SW 1271 (cell line): Measurements from ENCODE around the gene SYNRG.
A peak's percentile ranks its signal among the peaks of the same experiment; 100 is the strongest.

Source experiments
- DNase-seq, 2 experiments: peaks; one replicate each; lab custom pipeline; 2025; lab: John Stamatoyannopoulos, UW

Gene SYNRG

DNA sequence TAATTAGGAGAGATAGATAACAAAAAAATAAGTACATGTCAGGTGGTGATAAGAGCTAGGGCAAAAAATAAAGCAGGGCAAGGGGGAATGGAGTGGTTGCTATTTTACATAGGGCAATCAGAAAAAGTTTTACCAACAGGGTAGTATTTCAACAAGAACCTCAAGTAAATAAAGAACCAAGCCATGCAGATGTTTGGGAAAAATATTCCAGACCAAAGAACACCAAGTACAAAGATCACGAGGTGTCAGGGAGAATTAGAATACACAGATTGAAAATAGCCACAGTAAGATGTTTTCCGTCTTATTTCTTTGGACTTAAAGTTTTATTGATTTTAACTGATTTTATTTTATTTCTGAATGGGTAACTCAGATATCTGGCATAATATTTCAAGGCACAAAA, 11.1 kb downstream of the SYNRG start:
- DNase-seq: no peak

DNA sequence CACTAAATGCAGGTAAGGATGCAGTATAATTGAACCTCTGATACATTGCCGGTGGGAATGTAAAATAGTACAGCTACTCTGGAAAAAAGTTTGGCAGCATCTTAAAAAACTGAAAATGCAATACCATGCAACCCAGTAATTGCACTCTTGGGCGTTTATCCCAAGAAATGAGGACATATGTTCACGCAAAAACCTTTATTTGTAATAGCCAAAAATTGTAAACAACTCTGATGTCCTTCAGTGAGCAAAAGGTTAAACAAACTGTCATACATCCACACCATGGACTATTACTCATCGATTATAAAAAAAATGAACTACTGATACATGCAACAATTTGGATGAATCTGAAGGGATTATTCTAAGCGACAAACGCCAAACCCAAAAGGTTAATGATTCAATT, 16.9 kb downstream of the SYNRG start:
- no peak for DNase-seq

DNA sequence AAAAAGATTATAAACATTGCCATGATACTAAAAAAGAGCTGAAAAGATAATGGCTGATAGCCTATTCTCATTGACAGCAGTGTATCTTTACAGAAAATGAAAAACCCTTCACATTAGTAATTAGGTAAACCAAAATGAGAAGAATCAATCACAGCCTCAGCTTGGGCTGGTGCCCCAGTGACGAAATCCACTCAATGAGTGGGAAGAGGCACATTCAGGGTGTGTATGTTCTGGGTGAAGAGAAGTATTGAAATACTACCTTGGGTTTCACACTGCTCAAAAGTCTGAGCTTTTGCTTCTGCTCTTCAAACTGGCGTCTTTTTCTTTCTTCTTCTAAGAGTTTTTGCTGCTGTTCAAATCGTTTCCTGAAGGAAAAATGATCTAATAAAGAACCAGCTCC, 24.2 kb downstream of the SYNRG start:
- no peak for DNase-seq

DNA sequence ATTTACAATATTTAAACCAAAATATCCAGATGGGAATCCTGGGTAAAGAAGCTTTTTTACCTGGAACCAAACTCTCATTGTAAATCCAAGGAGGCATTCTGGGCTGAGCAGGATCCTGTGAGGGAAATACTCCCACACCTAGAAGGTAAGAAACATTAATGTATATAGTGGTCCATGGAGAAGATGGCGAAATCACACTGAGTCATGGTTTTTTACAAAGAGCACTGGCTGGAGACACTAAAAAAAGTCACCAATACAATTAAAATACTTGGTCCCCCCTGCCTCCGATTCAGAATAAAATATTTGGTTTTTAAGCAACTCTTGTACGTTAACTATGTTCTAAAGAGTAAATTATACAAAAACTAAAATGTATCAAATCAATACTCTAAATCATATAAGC, 32.9 kb downstream of the SYNRG start:
- DNase-seq: no peak

DNA sequence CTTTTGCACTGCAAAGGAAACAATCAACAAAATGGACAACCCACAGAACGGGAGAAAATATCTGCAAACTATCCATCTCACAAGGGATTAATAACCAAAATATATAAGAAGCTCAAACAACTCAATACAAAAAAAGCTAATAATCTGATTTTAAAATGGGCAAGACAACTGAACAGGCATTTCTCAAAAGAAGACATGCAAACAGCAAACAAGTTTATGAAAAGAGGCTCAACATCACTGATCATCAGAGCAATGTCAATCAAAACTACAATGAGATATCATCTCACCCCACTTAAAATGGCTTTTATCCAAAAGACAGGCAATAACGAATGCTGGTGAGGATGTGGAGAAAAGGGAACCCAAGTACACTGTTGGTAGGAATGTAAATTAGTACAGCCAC, 34.8 kb downstream of the SYNRG start:
- no peak for DNase-seq

DNA sequence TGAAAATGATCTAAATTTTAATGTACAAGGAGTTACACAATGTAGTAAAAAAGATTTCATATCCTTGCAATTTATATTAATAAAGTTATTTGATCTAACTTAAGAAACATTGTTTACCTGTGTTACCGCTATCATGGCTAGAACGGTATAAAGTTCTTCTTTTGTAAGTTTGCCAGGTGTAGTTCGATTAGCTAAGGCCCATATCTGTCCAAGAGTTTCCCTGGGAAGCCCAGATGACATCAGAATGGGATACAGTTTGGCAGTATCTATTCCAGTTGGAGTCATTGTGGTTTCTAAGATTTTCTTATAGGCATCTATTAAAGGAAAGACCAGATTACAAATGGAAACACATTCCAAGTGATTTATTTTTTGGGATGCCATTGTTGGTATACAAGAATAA, 37.5 kb downstream of the SYNRG start:
- no peak for DNase-seq

DNA sequence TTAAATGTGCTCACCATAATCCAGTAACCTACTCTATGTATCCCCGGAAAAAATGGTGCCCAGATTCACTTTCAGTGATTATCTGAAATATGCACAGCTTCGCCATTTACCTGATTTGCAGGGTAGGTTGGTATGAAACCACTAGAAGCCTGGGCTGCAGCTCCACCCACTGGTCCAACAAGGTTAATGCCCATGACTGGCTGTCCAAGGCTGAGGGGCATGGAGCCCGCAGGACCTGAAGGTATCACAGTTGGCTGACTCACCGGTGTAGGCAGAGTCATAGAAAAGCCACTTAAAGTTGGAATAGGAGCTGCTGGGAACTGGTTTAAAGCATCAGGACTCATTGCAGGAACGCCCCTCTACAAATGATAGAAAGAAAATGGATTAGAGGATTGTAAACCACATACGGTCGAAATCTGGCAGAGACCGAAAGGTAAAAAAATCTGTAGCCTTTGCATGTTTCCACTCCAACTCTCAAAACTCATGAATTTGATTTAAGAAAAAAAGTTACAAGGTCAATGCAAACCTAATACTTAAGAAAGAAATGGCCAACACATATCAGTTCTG, 38.6 kb downstream of the SYNRG start:
- DNase-seq: peak in 1 of 2 experiments; percentile 54

DNA sequence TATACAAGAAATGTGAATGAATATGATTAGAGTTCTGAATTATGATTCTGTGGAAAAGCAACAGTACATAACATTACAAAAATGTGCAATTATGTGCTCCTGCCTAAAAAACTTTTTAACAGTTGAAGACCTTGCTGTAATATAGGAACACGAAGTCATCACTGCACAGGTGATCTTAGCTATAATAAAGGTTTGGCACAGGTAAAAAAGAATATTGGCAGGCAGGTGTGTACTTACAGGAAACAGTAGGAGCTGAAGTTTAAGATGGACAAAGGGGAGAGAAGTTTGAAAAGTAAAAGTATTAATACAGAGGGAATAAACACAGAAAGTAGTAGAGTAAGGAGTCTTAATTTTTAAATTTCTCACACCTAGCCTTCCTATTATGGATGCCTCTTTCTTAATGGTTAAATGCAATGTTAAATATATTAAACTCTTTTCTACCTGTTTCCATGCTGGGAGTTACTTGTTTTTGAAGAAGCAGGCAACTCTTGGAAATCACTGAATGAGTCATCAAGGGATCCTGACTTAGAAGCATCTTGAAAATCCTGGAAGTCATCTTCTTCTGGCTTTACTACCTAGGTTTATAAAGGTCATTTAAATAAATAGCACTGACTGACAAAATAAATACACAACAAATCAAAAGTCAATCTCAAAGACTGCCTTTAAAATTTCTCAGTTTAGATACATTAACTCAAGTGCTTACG, 40.7 kb downstream of the SYNRG start:
- DNase-seq: no peak

DNA sequence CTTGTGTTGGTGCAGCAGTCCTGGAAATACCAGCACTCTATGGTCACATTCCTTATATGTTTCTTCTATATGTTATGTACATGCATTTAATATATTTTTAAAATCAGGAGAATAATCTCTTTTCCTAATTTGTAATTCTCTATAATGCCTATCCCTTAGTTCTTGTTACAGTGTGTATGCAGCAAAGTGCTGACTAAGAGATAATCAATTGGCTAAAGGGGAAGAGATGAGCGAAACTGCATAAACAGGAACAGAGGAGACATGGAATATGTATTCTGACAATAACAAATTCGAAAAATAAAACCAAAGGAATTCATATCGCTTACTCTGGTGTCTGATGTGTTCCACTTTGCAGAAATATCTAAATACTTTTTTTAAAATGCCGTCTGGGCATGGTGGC, 41.7 kb downstream of the SYNRG start:
- DNase-seq: no peak

DNA sequence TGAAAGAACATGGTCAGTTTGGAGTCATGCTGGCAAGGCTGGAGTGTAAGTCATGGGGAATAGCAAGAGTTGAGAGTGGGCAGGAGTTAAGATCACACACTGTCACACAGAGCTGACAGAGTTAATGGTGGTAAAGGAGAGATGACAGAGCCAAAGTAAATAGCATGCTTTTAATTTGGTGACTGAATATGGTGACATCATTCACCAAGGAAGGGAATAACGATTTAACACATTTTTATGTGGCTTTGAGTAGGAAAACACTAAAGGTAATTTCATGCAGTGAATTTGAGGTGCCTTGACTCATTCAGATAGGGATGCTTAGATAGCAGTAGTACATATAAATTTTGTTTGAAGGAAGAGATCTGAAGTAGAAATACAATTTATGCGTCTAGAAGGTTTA, 42.1 kb downstream of the SYNRG start:
- no peak for DNase-seq

DNA sequence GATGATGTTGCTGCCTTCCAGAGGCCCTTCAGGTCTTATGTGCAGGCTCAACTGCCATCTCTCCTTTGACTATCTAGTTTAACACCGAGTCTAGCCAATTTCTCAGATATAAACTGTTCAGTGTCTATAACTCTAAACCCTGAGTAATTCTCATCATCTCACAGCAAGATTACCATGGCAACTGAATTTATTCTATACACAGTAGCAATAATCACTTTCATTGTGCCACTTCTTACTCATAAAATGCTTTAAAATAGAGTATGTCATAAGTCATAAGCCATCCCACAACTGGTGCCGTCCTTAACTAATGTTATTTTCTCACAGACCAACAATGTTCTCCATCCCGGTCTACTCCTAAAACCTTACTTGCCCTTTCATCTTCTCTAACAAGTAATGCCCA, 45.0 kb downstream of the SYNRG start:
- DNase-seq: no peak

DNA sequence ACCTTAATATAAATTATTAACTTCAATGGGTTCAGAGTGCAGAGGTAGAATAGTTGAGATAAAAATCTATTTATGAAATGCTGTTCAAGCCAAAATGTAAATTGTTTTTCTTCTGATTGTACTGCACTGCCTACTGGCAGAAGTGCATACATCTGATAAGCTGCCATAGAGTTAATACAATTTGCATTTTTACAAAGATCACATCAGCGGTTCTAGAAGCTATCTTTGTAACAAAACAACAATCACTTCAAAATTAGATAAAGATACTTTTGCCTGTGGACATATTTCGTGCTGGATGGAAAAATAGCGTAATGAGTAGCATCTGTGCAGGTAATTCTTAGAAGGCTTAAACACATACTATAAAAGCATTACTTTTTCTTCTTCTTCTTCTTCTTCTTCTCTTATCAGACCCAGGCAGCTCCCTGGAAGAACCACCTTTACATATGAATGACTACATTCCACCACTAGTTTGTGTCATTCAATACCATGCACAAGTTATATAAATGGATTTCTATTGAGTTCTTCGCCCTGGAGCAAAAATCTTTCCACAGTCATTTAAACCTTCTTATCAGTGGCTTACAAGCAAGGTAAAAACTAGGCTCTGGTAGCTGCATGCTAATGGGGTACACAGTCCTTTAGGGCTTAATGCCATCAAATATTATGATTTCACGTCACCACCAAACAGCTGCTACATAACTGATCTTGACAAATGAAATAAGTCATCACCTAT, 47.0 kb downstream of the SYNRG start:
- no peak for DNase-seq

DNA sequence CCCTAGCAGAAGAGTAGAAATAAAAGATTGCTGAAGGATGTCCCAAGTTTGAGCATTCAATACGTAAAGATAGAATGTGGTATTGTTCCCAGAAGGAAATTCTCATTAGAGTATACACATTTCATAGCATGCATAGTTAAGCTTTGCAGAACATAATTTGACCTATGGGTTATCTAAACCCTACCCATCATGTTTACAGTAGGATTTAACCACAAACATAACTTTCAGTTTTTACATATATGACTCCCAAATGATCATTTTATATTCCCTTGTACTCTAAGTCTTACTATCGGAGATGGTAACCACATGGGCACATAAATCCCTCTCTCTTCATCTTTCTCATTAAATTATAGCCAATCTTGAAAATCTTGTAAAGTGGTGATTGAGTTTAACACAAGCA, 50.9 kb downstream of the SYNRG start:
- DNase-seq: no peak

DNA sequence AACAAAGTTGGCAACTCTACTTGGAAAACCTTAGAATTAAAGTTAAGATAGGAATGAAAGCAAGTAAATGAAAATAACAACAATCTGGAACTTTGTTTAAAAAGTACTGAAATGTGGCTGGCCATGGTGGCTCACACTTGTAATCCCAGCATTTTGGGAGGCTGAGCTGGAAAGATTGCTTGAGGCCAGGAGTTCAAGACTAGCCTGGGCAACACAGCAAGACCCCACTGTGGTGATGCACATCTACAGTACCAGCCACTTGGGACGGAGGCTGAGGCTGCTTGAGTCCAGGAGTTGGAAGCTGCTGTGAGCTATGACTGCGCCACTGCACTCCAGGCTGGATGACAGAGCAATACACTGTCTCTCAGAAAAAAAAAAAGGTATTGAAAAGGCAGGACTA, 51.7 kb downstream of the SYNRG start:
- no peak for DNase-seq

DNA sequence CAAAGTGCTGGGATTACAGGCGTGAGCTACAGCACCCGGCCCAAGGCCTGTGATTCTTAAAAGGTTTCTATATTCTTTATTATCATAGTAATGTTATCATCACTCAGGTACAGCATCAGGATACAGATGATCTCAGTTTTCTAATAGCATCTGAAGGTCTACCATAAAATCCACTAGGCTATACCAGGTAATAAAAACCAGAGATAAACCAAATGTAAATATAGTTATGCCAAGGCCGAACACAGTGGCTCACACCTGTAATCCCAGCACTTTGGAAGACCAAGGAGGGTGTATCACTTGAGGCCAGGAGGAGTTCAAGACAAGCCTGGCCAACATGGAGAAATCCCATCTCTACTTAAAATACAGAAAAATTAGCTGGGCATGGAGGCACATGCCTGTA, 53.8 kb downstream of the SYNRG start:
- no peak for DNase-seq

DNA sequence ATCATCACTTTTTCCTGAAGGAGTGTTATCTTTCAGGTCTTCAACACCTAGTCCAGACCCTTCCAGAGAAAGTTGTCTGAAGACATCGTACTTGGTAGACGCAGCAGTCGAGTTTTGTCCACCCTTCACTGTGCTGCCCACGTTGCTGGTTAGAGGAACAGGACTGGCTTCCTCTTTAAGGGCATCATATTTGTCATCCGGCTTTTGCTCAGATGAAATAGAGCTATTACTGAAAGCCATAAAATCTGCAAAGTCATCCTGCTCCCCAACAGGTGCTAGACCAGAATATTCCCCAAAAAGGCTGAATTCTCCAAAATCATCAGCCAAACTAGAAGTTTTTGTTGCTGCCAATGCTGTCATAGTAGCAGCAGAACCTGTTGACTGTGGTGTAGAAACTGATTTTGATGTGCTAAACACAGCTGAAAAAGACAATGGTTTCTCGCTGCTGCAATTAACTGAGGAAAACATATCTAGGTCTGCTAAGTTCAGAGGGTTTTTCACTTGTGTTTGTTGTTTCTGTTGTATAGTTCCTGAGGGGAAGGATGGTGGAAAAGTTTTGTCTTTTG, 55.7 kb downstream of the SYNRG start:
- DNase-seq: no peak

DNA sequence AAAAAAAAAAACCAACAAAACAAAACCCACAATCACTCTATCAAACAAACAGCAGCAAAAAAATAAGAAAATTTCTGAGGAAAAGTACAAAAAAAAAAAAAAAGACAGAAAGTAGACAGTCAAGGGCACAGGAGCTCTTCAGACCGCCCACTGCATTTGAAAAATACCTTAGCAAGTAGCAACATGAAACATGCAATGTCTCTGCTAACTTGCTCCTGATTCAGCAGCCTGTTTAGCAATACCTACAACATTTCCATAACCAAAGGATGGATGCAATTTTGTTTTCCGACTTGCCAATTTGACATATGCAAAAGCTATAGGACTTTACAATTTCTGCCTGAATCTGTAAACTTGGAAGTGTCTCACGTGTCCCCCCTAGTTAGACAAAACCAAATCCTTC, 57.4 kb downstream of the SYNRG start:
- no peak for DNase-seq

DNA sequence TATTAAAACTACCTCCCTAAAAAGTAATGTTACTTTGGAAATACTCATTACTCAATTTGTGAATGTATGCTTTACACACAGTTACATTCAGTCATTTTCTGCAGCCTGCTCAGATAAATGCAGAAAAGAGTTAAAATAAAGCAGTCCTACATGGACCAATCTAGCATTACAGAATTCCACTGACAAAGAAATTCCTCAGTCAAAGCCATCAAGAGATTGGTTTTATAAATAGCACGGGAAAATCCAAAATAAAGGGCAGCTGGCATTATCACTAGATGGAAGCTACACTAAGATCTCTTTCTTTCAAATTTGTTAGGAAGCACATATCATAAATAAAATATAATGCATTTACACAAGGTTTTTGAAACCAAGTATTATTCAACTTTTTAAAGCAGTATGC, 61.2 kb downstream of the SYNRG start:
- DNase-seq: no peak

DNA sequence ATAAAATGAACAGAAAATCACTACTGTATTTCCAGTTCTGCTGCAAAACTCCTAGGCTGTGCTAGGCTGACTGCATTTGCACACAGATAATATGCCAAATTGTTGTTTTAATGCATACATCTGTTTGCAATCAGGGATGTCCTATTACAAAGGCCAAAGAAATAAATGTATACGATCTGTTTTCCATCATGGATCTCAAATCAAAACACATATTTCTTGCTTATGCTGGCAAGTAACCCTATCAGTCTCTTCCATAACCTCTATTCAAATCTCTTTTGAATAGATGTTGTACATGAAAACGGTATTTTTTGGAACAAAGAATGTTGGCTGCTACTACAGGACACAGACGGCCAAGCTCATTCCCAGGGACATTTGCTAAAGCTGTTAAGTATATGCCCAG, 62.9 kb downstream of the SYNRG start:
- DNase-seq: no peak

DNA sequence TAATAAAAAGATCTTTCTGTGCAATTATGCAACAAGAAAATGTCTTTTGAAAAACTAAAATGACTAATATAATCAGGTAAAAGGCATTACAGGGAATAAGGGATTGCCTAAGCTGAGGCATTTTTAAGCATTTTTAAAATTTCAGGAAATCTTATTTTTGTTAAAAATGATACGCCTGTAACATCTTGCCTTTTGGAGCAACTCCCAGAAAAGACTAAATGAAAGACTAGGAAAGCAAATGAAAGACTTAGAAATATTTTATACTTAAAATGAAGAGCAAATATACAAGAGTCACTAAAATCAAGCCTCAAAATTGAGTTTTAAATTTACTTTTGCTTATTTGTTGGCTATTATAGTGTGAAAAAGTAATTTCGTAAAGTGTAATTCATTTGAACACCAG, 63.7 kb downstream of the SYNRG start:
- no peak for DNase-seq

DNA sequence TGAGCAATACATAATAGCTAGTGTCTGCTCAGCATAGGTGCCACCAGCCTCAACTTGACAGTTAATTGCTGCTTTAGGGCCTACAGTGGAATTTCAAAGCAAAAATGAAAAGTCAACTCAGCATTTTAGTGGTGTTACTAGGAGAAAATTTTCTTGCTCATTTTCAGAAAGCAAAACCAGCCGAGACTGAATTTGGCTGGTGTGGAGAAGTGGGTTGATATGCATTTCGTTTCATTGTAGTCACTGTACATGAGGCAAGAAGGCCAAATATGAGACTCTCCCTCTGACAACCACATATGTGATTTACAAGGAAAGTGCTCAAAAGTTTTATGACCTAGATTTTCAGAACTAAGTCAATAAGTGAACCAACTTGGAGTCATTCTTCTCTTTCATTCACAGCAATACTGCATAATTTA, 65.6 kb downstream of the SYNRG start:
- DNase-seq: no peak

DNA sequence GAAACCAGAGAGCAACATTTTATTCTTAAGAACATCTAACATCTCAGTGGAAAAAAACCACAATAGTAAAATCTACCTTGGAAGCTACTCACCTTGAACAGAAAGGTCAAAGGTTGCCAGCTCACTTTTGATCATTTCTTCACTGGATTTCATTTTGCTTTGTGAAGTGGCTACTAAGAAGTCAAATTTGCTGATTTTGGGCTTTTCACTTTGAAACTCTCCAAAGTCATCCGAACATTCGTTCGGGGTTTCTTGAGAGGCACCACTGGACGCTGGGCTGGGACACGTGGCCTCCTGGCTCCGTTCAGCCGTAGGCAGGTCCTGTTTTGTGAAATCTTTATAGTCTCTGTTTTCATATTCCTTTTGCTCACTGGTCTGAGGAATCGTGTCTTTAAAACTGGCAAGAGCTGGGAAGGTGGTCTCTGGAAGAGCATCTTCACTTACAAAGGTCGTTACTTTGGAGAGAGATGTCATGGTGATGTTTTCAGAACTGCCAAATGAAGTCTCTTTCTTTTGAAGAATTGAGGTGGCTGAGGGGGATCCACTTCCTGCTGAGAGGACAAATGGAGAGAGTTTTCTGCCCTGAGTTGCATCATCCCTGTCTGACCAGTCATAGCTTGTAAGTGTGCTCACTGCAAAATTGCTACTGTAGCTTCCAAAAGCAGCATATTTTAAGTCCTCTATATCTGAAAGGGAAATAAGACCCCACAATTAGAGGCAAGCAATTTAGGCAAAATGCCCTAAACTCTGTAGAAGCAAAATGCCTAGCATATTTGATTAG, 67.1 kb downstream of the SYNRG start:
- DNase-seq: no peak
